ENCODE results near the gene TTYH3.
A peak's percentile ranks its signal among the peaks of the same experiment; 100 is the strongest.

The TTYH3 gene

GRCh38 chr7:2639695-2640481 lies 8.1 kb downstream of the TTYH3 start:
- in situ Hi-C loops (cut with MboI; ENCODE audit: low pct_unique_long_range_greater_than_20kb, low sequenced_read_pairs, unreplicated experiment) = no loop called here

GRCh38 chr7:2640482-2640830 lies 8.7 kb downstream of the TTYH3 start:
- in situ Hi-C loops (cut with MboI; ENCODE audit: low pct_unique_long_range_greater_than_20kb, low sequenced_read_pairs, unreplicated experiment) = no loop called here
- no peak for TF ChIP-seq CTCF (IDR thresholded peaks at IDR 0.05; ENCODE audit: extremely low read depth, insufficient read depth, missing control alignments)
- no peak for DNase-seq (ENCODE audit: low spot score)

More at GRCh38 chr7:2639695-2640481, 8.1 kb downstream of the TTYH3 start:
- no peak for DNase-seq (ENCODE audit: low spot score)
- no peak for TF ChIP-seq CTCF (IDR thresholded peaks at IDR 0.05; ENCODE audit: extremely low read depth, insufficient read depth, missing control alignments)

GRCh38 chr7:2640846-2641316 lies 9.1 kb downstream of the TTYH3 start:
- in situ Hi-C loops (cut with MboI; ENCODE audit: low pct_unique_long_range_greater_than_20kb, low sequenced_read_pairs, unreplicated experiment) = no loop called here
- no peak for DNase-seq (ENCODE audit: low spot score)
- no peak for TF ChIP-seq CTCF (IDR thresholded peaks at IDR 0.05; ENCODE audit: extremely low read depth, insufficient read depth, missing control alignments)

- TF ChIP-seq CTCF (IDR thresholded peaks at IDR 0.05; ENCODE audit: extremely low read depth, insufficient read depth, missing control alignments) = no peak
- peak; percentile 74 for DNase-seq (ENCODE audit: low spot score)
- in situ Hi-C loops (cut with MboI; ENCODE audit: low pct_unique_long_range_greater_than_20kb, low sequenced_read_pairs, unreplicated experiment) = no loop called here
Observed at GRCh38 chr7:2641406-2642393, 9.9 kb downstream of the TTYH3 start.

- TF ChIP-seq CTCF (IDR thresholded peaks at IDR 0.05; ENCODE audit: extremely low read depth, insufficient read depth, missing control alignments) = peak; percentile 42
- no peak for DNase-seq (ENCODE audit: low spot score)
- in situ Hi-C loops (cut with MboI; ENCODE audit: low pct_unique_long_range_greater_than_20kb, low sequenced_read_pairs, unreplicated experiment) = no loop called here
Observed at GRCh38 chr7:2643386-2644219, 11.8 kb downstream of the TTYH3 start.

- no peak for TF ChIP-seq CTCF (IDR thresholded peaks at IDR 0.05; ENCODE audit: extremely low read depth, insufficient read depth, missing control alignments)
- in situ Hi-C loops (cut with MboI; ENCODE audit: low pct_unique_long_range_greater_than_20kb, low sequenced_read_pairs, unreplicated experiment) = no loop called here
- no peak for DNase-seq (ENCODE audit: low spot score)
Observed at GRCh38 chr7:2644220-2644561, 12.4 kb downstream of the TTYH3 start.
